Forelimb muscle (tissue), 1 donor: ENCODE data around the gene TNS3. TPM values are rescaled to one million over a fixed set of nuclear protein-coding genes. Genes with fewer than 3 reads are reported as not detected.

ENCODE experiments used
- DNase-seq: peaks from one replicate; pipeline ENCODE4 v3.0.0-alpha.2; 2013; ENCODE audit warnings: low read depth
- polyA plus RNA-seq: library from polyadenylated mRNA; unstranded; fragments of 120-200 nt; gene quantifications from one replicate; pipeline ENCODE4 v1.2.1, GENCODE V29; 2013; ENCODE audit not compliant: insufficient read length

TNS3 gene
- polyA plus RNA-seq, 1 donor: 21.3 TPM

DNA sequence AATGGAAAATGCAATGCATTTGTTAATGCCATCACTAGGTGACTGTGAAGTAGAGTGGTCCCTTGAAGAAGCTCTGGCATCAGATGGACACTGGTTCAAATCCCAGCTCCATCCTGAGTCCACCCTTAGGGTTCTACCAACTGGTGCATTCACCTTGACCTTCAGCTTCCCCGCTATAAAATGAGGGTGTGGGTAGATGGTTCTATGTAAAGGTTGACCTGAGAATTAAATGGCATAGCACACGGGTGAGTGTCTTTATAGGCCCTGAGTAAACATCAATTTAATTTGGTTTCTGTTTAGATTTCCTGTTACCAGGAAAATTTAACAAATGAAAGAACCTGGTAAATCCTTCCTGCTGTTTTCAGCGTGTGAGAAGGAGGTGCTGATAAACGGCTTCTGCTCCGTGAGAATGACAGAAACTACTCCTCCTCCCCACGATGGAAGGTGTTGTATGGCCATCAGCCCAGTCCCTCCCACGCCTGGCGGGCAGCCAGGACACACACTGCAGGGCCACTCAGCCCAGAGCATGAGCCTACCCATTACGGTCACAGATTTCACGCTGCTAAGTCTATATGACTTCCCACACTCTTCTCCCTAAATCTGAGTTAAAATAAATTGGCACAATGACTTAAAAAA, 210.1 kb downstream of the TNS3 start:
- no peak for DNase-seq

DNA sequence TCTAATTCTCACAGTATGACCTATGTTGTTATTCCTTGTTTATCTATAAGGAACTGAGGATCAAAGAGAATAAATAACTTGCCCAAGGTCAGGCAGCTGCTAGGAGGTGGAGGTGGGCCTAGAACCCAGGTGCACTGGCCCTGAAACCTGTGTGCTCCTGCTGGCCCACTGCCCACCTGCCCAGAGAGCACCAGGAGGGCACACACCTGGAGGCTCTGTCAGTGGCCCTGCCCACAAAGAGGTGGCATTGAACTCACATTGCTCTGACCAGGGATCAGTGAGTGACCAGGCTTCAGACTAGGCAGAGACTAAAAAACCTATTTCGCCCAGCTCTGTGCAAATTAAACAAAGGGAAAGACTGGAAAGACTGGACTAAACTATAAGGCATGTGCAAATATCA, 210.6 kb downstream of the TNS3 start:
- no peak for DNase-seq

DNA sequence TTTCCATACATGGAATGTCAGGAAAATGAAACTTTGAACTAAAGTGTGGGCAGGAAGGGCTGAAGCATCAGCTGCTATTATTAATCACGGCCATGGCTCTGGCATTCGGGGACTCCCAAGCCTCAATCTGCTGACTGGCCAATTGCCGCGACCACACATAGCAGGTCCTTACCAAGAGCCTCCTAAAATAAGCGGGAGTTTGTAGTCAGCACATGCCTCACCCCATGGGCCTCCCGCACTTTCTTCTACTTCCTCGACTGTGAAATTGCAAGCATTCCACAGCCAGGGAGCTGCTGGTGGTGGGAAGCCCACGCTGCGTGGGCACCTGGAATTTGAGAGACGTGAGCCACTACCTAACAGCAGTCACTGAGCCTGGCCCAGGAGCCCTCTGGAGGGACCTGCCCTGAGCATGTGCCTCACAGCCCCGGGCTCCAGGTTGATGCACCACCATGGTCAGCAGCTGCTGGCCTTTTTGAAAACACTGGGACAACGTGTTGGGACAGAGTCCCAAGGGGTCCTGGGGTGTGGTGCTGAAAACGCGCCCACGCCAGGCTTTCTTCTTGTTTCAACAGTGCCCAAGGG, 211.4 kb downstream of the TNS3 start:
- DNase-seq: no peak

DNA sequence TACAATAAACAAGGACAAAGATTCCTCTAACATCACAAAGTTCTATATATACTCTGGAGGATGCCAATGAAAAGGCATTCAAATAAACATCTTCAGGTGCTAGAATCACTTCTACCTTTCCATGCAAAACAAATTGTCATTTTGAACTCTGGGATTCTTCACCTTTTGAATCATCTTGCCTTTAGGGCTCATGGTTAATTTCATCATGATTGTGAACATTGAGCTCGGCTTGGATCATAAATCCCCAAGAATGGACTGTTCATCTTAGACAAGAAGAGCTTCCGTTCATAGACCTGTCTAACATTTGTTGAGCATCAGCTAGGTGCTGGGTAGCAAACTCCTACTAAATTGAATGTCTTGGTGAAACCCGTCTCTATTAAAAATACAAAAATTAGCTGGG, 212.2 kb downstream of the TNS3 start:
- no peak for DNase-seq

- no peak for DNase-seq
Measured at GRCh38 chr7:47368190-47368812, 213.6 kb downstream of the TNS3 start.

GRCh38 chr7:47367369-47367768, 214.5 kb downstream of the TNS3 start:
- DNase-seq: no peak

DNA sequence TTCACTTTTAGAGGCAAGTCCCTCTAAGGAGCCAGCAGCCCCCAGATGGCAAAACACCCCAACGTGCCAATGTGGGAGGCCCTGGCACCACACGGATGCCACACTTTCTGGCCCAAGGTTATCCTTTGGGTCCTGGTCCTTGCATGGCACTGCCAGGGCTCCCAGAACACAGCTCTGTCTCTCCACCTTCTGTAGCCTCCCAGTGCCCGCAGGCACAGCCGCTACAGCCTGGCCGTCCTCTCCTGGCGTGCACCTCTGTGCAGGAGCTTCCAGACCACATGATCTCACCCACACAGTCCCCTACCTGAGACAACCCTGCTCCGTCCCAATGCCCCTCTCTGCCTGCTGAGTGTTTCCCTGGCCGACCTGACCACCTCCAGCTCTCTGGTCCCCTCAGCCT, 215.0 kb downstream of the TNS3 start:
- no peak for DNase-seq

DNA sequence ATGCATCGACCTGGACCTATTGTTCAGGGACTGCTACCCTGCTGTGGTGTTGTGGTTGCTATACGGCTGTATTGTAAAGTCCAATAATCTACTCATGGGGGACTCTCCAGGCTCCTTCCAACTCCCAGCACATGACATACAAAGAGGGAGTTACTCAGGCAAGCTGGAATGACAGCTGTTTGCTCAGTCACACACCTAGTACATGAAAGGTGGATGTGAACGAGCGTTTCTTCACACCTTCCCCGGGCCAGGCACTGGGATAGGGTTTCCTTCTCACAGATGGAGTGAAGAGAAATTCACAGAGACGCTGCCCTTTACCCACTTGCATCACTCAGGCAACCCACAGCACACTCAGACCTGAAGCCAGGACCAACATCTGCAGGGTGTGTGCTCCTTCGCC, 215.7 kb downstream of the TNS3 start:
- no peak for DNase-seq

GRCh38 chr7:47362984-47363383, 218.9 kb downstream of the TNS3 start:
- DNase-seq: no peak

DNA sequence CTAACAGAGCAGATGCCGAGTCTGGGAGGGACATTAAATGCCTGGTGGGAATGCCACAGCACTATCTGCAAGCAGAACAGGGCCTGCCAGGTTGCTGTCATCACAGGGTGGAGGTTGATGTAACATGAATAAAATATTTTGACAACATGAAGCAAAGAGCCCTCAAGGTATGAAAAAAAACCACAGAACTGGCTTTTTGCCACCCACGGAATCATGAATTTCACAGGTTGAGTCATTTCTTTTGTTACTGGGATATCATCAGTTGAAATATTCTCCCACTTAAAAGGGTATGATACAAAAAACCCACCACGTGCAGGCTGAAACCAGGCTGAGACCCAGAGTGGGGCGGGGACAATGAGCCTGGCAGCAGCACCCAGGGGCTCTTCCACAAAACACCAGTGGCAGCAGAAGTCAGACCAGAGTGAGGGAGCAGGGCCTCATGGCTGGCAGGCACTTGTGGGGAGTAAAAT, 220.1 kb downstream of the TNS3 start:
- DNase-seq: no peak

DNA sequence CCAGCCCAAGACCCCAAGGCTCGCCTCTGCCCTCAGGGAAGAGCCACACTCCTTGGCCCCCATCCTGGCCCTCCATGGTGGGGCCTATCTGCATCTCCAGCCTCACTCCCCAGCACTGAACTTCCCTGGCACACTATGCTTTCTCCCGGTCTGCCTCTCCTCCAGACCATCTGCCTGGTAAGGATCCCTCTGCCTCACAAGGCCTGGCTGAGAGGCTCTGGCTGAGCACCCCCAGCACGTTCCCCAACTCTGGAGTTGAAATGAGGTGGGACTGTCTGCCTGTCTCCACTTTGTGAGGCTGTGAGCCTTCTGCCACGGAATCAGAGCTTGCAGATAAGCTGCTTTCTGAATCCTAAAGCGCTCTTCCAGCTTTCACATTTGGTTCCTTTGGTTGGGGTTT, 220.7 kb downstream of the TNS3 start:
- no peak for DNase-seq

DNA sequence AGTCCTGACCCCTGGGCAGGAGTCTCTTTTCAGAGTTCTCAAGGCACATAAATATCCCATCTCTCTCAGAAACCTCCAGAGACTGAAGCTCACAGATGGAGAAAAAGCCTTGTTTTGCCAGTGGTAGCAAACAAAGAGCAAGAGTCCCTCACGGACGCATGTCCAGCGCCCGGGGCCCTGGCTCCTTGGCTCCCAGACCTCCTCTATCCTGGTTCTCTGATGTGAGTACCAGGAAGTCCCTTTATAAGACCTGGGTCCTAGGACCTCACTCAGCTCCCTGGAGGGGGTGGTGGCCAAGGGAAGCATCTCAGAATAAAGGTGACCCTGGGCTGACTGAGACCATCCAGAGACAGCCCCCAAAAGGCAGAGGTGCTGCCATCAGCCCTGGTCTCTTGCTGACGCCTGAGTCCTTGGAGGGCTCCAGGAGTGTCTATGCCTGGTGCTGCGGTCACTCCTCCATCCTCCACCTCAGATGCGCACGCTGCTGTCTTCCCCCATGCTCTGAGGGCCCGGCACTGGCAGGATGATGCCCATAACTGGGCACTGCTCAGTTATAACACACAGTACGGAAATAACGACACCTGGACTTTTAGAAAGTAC, 221.5 kb downstream of the TNS3 start:
- no peak for DNase-seq

DNA sequence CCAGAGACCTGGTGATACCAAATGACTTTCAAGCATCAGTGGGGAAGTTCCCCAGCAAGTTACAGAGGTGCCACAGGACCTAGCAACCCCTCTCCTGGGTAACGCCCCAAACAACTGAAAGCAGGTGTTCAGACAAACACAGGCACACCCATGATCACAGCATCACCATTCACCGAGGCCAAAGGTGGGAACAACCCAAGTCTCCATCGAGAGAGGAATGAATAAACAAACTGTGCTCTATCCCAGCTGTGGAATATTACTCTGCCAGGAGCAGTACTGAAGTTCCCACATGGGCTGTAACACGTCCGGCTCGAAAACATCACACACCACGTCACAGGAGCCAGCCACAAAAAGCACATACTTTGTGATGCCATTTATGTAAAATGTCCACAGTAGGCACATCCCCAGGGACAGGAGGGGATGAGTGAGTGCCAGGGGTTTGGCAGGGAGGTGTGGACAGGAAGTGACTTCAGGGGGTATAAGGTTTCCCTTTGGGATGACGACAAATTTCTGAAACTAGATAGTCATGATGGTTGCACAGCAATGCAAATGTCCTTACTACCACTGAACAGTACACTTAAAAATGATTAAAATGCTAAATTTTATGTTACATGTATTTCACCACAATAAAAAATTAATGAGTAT, 222.8 kb downstream of the TNS3 start:
- DNase-seq: no peak

DNA sequence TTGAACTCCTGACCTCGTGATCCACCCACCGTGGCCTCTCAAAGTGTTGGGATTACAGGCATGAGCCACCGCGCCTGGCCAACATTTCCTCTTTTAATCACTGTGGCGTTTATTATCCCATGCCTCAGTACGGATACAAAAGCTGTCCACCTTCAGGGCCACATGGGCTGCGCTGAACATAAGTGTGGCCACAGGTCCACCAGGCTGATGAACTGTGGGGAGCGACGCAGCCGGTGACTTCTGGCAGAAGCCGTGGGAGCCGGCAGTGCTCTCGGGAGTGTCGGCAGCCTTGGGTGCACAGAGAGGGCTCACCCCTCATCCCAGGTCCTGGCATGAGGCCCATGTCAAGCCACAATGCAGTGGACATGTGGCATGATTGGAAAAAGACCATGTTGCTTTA, 223.6 kb downstream of the TNS3 start:
- DNase-seq: no peak

DNA sequence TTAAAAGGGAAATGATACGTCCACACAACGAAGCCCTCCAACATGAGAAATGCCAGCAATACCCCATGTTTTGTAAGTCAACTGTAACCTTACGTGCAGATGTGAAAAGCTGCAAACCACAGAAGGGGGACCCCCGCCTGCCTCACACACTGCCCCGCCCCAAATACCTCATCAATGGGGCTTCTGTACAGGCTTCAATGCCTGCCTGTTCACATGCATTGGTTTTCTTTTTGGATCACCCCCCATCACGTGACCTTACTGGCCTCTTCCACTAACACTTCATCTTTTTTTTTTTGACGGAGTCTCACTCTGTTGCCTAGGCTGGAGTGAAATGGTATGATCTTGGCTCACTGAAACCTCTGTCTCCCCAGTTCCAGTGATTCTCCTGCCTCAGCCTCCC, 224.0 kb downstream of the TNS3 start:
- DNase-seq: no peak

GRCh38 chr7:47357361-47357760, 224.6 kb downstream of the TNS3 start:
- DNase-seq: no peak

DNA sequence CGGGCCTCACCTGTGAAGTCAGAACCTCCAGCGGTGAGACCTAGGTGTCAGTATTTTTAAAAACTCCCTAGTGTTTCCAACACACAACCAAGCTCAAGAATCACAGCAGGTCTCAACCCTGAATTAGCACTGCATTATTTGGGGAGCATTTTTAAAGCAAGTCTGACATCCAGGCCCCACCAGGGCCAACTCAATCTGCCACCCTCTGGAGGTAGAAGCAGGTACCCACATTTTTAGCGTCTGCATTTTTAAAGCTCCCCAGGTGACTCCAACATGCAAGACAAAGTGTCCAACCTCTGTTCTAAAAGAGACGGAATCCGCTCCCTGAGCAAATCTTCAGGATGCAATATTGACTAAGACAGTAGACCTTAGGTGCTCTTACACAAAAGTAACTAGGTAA, 225.7 kb downstream of the TNS3 start:
- DNase-seq: no peak

GRCh38 chr7:47355684-47356083, 226.2 kb downstream of the TNS3 start:
- no peak for DNase-seq

GRCh38 chr7:47354831-47355541, 226.9 kb downstream of the TNS3 start:
- no peak for DNase-seq

DNA sequence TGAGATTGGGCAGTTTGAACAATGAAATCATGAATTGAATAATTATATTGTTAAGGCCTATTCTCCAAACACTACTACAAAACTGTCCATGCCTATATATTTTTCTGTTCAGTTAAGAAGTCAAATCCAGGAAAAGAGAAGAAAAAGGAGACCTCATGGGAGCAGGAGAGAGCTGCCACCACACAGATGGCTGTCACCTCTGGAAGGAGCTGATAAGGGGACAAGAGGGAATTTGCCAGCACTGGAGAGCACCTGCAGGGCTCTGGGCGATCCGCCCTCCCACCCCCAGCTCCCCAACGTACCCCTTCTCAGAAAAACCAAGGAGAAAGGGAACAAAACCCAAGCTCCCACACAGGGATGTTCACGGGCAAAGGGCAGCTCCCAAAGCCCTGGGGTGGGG, 227.8 kb downstream of the TNS3 start:
- DNase-seq: no peak

DNA sequence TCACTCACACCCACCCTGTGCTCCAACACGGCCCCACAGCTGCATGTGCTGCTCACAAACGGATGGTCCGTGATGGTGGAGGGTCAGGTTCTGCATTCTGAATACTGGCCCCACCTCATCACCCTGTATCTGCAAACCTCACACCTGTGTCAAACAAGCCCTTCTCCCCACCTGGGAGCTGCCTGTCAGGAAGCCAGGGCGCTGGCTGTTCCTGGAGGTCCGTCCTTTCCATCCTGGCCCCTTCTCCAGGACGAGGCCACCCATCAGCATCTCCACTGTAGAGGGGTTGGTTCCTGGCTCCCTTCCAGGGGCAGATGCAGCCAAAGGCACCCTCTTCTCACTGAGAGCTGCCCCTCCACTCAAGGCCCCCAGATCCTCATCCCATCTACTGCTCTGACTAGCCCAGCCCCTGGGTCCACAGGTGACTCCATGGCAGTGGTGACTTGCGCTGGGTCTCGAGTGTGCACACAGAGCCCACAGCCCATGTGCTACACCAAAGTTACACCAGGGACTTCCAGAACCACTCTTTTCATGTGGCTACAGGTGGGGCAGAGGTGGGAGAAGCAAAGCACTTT, 229.4 kb downstream of the TNS3 start:
- no peak for DNase-seq
